ENCODE measurements around the gene COMMD7.
"Not testable (repeated sequence)": the region's sequence is repeated elsewhere in the genome, so short reads cannot be mapped to it uniquely, and the experiment has no call there.

COMMD7 gene

DNA sequence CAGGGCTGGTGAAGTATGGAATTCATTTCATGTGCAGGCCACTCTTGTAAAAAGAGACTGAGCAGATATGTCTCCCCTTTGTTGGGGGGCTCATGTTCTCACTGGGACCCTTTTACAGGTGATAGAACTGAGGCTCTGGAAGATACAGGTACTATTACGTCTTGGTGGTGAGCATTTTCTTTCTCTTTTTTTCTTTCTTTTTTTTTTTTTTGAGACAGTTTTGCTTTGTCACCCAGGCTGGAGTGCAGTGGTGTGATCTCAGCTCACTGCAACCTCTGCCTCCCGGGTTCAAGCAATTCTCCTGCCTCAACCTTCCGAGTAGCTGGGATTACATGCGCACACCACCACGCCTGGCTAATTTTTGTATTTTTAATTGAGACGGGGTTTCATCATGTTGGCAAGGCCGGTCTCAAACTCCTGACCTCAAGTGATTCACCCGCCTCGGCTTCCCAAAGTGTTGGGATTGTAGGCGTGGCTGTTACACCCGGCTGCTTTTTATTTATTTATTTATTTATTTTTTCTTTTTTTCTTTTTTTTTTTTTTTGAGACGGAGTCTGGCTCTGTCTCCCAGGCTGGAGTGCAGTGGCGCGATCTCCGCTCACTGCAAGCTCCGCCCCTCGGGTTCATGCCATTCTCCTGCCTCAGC lies 22.1 kb upstream of the COMMD7 start:
- not testable (repeated sequence) for DNase-seq

DNA sequence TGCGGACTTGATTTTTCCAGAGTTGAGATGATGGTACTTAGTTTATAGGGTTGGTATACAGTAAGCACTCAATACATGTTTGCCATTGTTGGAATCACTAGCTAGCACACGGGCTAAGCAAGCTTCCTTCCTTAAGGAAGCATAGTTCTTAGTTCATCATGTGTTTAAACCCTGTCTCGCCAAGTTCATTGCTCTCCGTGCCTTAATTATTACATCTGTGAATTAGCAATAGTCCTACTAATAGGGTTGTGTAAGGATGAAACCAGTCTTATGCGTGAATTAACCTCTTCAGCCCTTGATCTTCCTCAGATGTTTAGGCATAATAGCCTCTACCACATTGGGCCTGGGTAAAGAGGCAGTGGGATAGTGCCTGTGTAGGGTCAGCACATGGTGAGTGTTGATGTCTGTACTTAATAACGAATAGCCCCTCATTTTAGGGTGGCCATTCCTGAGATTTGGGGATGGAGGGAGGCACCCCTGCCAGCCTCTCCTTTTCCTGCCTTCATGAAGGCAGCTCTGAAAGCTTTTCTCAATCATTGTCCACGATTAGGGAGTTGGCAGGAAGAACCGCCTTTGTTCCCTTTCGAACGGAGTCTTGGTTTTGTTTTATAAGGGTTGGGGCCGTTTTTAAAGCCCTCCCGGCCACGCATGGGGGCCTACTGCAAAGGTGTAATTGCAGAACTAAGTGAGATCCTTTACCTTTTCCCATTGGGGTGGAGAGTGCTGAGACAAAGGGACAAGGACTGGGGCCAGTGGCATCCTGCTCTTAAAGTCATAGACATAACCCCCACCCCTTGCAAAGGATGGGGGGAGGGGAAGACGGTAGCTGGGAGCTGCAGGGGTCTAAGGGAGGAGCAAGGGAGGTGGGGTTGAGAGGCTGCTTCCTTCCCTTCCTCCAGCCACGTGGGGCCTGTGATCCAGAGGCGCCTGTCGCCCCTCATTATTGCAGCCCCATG lies 21.0 kb upstream of the COMMD7 start:
- no peak for DNase-seq

- DNase-seq = no peak
Observed at GRCh38 chr20:32763202-32764004, 20.1 kb upstream of the COMMD7 start.

DNA sequence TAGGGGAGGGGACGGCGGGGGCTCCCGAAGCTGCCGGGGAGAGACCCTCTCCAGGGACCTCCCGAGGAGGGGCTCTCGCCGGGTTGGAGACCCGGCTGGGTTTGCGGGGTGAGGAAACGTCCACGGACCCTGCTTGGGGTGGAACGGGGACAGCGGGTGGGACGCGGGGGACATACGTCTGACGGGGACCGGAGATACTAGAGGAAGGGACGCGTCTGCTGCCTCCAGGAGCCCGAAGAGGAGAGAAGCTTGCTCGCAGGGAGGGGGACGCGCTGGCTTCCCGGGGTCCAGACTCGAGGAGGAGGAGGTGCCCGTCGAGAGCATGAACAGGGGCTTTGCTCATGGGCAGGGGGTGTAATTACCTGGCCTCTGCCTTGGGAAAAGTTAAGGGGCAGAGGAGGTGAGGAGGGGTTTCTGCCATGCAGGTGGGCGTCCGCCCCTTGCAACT lies 19.5 kb upstream of the COMMD7 start:
- DNase-seq = no peak

- peak; percentile 70 for DNase-seq
Observed at GRCh38 chr20:32761831-32762753, 18.8 kb upstream of the COMMD7 start, which contains the start of gene DNMT3B. Gene DNMT3B, plus strand, starts transcription at chr20:32762385. Its CDS starts 17,939 bp downstream, at chr20:32780324.

GRCh38 chr20:32761417-32761830 lies 18.2 kb upstream of the COMMD7 start:
- no peak for DNase-seq

GRCh38 chr20:32756156-32756555 lies 12.9 kb upstream of the COMMD7 start:
- DNase-seq = no peak

DNA sequence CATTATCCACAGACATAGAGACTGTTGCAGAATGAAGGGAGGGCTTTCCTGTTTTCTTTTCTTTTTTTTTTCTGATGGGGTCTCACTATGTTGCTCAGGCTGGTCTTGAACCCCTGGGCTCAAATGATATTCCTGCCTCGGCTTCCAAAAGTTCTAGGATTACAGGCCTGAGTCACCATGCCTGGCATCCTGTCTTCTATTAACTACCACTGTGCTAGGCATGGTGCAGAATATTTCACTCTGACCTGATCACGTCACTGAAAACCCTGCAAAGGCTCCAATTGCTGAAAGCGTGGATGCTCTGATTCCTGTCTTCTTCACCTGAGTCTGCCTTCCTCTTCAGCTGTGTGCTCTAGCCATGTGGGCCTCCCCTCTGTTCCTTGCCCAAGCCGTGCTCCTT lies 10.5 kb upstream of the COMMD7 start:
- DNase-seq = no peak

GRCh38 chr20:32752458-32753250 lies 9.4 kb upstream of the COMMD7 start:
- DNase-seq = no peak

DNA sequence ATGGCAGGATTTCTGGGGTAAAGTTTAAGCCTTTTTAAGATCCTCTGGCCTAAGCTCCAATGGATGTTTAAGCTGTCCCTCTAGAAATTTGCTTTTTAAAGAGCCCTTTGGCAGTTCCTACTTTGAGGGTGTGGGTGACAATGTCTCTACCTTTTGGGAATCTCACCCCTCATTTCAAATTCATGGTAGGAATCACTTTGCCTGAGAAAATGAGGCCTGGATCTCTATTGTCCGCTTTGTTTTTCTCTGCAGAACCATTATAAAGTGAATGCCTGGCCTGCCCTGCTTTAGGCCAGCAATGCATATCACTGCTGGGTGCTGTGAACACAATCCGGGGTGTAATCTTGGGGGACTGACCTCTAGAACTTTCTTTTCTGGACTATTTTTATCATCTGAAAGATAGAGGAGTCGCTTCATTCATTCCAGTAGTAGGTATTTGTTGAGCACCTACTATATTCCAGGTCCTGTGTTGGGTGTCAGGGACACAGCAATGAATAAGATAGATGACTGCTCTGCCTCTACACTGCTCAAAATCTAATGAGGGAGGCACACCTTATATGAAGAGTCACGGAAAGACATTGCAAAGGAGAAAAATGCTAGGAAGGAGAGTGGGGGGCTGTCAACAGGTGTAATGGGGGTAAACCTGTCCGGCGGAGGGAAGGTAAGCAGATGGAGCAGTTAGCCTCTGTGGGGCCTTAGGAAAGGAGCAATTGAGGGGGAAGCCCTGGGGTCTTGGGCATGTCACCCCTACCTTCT lies 8.6 kb upstream of the COMMD7 start:
- no peak for DNase-seq

GRCh38 chr20:32751293-32751692 lies 8.0 kb upstream of the COMMD7 start:
- DNase-seq = no peak

DNA sequence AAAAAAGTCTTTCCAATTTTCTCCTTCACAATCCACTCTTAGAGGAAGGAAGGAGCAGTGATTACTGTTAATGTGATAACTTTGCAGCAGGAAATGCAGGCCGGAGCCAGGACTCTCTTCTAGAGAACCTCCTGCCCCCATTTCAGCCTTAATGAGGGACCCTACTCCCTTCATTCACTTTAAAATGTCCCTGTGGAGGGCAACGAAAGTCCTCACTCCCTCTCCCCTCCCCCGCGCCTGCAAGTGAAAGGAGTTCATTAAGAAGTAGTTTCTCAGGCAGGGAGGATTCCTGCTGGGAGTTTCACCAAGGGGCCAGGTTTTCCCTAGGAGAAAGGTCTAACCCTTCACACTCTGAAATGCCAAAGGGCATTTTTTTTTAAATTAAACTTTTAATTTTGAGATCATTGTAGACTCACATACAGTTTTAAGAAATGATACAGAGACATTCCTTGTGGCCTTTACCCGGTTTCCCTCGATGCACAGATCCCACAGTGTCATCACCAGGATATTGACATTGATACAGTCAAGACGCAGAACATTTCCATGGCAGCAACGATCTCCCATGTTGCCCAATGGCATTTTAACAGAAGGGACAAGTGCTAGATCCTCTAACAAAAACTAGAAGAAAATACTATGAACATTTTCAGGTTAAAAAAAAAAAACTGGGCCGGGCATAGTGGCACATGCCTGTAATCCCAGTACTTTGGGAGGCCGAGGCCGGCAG lies 6.8 kb upstream of the COMMD7 start:
- no peak for DNase-seq

DNA sequence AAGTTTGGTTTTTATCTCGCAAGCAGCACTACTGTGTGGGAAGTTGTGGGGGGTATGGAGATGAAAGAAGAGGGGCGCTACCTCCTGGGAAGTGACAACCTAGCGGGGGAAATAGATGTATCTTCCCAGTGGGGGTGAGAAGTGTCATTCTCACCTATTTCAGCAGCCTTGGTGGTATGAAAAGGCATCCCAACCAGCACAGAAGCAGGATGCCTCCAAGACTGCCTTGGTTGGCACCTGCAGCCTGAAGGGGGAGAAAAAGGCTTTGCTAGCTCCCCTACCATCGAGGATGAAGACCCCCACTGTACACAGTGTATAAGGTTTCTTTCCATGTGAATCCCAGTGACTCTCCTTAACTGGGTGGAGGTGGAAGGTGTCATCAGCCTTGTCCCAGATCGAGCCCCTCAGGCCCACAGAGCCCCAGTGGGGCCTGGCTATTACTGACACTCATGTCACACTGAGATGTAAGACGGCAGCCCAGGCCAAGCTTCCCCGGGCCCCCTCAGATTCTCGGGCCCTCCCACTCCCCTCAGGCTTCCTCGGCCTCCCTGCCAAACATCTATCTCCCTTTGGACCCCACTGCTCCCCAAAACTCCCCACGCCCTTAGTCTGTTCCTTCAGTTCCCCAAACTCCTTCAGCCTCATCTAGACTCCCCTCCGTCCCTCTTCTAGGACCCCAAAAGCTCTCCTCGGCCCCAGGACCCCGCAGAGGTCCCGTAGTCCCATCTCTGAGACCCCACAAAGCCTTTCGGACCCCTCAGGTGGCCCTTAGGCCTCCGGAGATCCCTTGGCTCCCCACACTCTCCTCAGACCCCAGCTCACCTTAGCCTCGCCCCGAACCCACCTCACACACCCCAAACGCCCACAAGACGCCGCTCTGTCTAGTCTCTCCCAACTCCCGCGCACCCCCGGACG lies 688 bp downstream of the COMMD7 start:
- no peak for DNase-seq

GRCh38 chr20:32741151-32741550 lies 2.1 kb downstream of the COMMD7 start:
- no peak for DNase-seq

- DNase-seq = peak; percentile 54
Observed at GRCh38 chr20:32737371-32738223, 5.7 kb downstream of the COMMD7 start.

GRCh38 chr20:32731882-32732266 lies 11.4 kb downstream of the COMMD7 start:
- DNase-seq = no peak

DNA sequence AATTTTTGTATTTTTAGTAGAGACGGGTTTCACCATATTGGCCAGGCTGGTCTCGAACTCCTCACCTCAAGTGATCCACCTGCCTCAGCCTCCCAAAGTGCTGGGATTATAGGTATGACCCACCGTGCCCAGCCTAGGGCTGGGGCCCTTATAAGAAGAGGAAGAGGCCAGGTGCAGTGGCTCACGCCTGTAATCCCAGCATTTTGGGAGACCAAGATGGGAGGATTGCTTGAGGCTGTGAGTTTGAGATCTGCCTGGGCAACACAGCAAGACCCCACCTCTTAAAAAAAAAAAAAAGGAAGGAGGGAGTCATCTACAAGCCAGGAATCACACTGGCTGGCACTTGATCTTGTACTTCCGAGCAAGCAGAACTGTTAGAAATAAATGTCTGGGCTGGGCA lies 13.9 kb downstream of the COMMD7 start:
- not testable (repeated sequence) for DNase-seq

- not testable (repeated sequence) for DNase-seq
Observed at GRCh38 chr20:32728435-32728834, 14.8 kb downstream of the COMMD7 start.
